Testis (tissue), 3 donors: Measurements from ENCODE around the gene DDX1. TPM values are rescaled to one million over a fixed set of nuclear protein-coding genes. Genes with fewer than 3 reads are reported as not detected.

Source experiments
- DNase-seq: peaks from one replicate; pipeline ENCODE4 v3.0.0-alpha.2; 2019
- H3K27ac ChIP-seq, 2 donors: fragments of 200-600 bp; sonication (generic); one replicate each; pipeline ENCODE4 v1.5.1; 2019
- H3K27me3 ChIP-seq: fragments of 200-600 bp; sonication (generic); one replicate; pipeline ENCODE4 v1.5.1; 2019
- H3K36me3 ChIP-seq: fragments of 200-600 bp; sonication (generic); one replicate; pipeline ENCODE4 v1.5.1; 2017; ENCODE audit warnings: low read depth; ENCODE audit errors: missing control alignments
- H3K4me1 ChIP-seq: fragments of 200-600 bp; sonication (generic); one replicate; pipeline ENCODE4 v1.5.1; 2019
- H3K4me3 ChIP-seq, 2 donors: fragments of 200-600 bp; sonication (generic); one replicate each; pipeline ENCODE4 v1.5.1; 2017 to 2019
- H3K9me3 ChIP-seq: fragments of 200-600 bp; sonication (generic); one replicate; pipeline ENCODE4 v1.5.1; 2017
- POLR2A ChIP-seq: fragments of 450-650 bp; IDR thresholded peaks from one replicate; pipeline ENCODE4 v1.6.1; 2017; ENCODE audit warnings: antibody characterized with exemption, mild to moderate bottlenecking, moderate library complexity
- WGBS, 2 donors: methylation state at CpG; one replicate each; pipeline ENCODE4 v1.1.5; 2018; 5-methylcytosine and 5-hydroxymethylcytosine counted together
- intact Hi-C: fragments of 100-400 bp; cut with DNase I; formaldehyde crosslinking; loops from one replicate; pipeline ENCODE4 v1.15.1; 2023; ENCODE audit warnings: low total_unique reads
- polyA plus RNA-seq: library from polyadenylated mRNA; stranded (reverse); fragments of 350-450 nt; fragmentation: Illumina TruSeq; extraction: RNeasy Lipid Tissue Mini Kit (QIAGEN cat#74804); gene quantifications from one replicate; pipeline ENCODE4 v1.2.3, GENCODE V29; 2014; ENCODE audit warnings: low read depth, low replicate concordance; ENCODE audit not compliant: insufficient read depth
- total RNA-seq, 2 donors: library from RNA; depleted of rRNA; stranded (reverse); fragments of >200 nt; gene quantifications; one replicate each; pipeline ENCODE4 v1.2.3, GENCODE V29; 2016
- TF ChIP-seq, protein P1 (sequence below), 3 experiments: fragments of 450-650 bp in 2 of 3; fragments of 200-600 bp in 1 of 3; sonication (generic) in 1 of 3; IDR thresholded peaks; one replicate each; pipeline ENCODE4 v1.5.1; 2016 to 2019; ENCODE audit warnings: antibody characterized with exemption in 3 of 3, mild to moderate bottlenecking in 2 of 3, moderate library complexity in 1 of 3

The DDX1 gene
- total and polyA plus RNA-seq, 3 donors from 2014 or later, result 60.4 to 66.9 (median 65.0) TPM

DNA sequence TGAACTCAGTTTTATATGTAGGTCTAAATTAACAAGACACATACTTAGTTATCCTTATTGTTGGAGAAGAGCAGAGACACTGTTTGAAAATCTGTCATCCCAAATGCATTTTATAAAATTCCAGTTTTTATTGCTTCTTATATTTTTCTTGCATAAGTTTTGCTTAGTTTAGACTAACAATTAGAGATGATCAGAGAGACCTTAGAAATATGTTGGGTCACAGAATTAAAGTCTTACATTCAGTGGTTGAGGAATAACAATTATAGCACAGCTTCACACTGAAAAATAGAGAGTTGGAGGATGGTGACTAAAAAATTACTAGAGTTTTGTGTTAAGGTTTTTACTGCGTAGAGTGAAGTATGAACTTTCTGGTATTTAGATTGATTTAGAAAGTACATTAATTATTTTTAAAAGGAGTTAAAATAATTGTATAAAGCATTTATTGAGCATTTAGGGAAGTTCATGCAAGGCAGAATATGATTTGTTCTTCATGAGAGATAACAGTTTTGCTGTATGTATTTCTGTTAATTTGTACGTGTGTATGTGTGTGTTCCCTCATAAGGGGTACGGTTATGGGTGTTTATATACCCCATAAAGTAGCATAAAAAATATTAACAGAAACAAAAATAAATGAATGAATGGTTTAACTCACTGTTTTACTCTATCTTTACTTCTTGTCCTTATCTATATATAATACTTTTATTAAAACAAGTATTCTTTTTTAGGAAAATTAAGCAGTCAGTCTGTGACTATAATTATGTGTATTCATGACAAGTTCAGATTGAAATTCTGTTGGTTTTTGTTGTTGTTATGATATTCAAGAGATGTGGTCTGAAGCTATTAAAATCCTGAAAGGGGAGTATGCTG lies 31.2 kb downstream of the DDX1 start:
- intact Hi-C loops, result no loop called here
- peaks cover 4% of the 10 kb centered on the region for H3K36me3 ChIP-seq
- 96 to 98% methylated on average over 3 of the region's 3 CpGs for WGBS, 2 donors
- no peak for TF ChIP-seq POLR2A
- TF ChIP-seq, protein P1, sequence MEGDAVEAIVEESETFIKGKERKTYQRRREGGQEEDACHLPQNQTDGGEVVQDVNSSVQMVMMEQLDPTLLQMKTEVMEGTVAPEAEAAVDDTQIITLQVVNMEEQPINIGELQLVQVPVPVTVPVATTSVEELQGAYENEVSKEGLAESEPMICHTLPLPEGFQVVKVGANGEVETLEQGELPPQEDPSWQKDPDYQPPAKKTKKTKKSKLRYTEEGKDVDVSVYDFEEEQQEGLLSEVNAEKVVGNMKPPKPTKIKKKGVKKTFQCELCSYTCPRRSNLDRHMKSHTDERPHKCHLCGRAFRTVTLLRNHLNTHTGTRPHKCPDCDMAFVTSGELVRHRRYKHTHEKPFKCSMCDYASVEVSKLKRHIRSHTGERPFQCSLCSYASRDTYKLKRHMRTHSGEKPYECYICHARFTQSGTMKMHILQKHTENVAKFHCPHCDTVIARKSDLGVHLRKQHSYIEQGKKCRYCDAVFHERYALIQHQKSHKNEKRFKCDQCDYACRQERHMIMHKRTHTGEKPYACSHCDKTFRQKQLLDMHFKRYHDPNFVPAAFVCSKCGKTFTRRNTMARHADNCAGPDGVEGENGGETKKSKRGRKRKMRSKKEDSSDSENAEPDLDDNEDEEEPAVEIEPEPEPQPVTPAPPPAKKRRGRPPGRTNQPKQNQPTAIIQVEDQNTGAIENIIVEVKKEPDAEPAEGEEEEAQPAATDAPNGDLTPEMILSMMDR (IDR thresholded peaks at IDR 0.05), result no peak
- H3K27ac ChIP-seq, result no peak overlapping the region
- H3K4me3 ChIP-seq, result no peak overlapping the region
- H3K27me3 ChIP-seq, result no peaks in the 10 kb centered on the region
- no peak for DNase-seq
- no peaks in the 10 kb centered on the region for H3K9me3 ChIP-seq
- H3K4me1 ChIP-seq, result no peaks in the 10 kb centered on the region

DNA sequence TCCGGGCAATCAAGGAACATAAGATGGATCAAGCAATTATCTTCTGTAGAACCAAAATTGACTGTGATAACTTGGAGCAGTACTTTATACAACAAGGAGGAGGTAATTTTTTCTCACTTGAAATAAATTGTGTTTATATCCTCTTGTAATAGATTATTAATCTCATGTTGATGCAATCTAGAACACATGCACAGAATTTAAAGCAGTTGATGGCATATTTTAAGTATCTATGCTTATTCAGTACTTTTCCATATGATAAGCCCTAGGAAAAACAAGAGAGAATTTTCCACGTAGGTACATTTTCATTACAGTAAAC lies 31.8 kb downstream of the DDX1 start:
- no peaks in the 10 kb centered on the region for H3K27me3 ChIP-seq
- no peak overlapping the region for H3K27ac ChIP-seq
- H3K4me3 ChIP-seq, result no peak overlapping the region
- peaks cover 4% of the 10 kb centered on the region for H3K36me3 ChIP-seq
- TF ChIP-seq POLR2A, result no peak
- TF ChIP-seq, protein P1 (IDR thresholded peaks at IDR 0.05), result no peak
- intact Hi-C loops, result no loop called here
- no peaks in the 10 kb centered on the region for H3K4me1 ChIP-seq
- DNase-seq, result no peak
- H3K9me3 ChIP-seq, result no peaks in the 10 kb centered on the region
- 94% methylated on average over 2 of the region's 2 CpGs for WGBS, 2 donors

DNA sequence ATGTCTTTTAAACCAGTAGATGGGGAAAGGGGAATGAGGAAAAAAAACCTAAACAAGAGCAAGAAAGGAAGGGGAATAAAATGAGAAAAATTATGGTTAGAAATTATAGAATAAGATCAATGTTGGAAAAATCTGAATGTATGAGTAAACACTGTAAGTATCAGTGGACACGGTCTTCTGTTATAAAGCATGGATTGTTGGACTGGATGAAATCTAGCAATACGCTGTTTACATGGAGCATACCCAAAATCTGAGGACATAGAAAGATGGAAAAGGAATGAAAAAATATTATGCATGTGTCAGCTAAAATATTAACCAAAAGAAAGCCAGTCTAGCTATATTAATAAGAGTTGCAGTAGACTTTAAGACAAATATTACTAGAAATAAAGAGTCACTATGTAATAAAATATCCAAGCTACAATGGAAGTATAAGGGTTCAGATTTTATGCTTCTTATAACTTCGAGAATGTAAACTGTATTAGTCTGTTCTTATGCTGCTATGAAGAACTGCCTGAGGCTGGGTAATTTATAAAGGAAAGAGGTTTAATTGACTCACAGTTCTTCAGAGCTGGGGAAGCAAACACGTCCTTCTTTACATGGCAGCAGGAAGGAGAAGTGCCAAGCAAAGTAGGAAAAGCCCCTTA lies 32.4 kb downstream of the DDX1 start:
- intact Hi-C loops, result no loop called here
- TF ChIP-seq POLR2A, result no peak
- TF ChIP-seq, protein P1 (IDR thresholded peaks at IDR 0.05), result no peak
- Histone ChIP-seq H3K27ac (no peak overlapping the region), H3K27me3 (no peaks in the 10 kb centered on the region), H3K4me3 (no peak overlapping the region), H3K4me1 (no peaks in the 10 kb centered on the region), H3K9me3 (no peaks in the 10 kb centered on the region), H3K36me3 (peaks cover 4% of the 10 kb centered on the region)
- no peak for DNase-seq
- 72 to 81% methylated on average over 4 of the region's 4 CpGs for WGBS, 2 donors

DNA sequence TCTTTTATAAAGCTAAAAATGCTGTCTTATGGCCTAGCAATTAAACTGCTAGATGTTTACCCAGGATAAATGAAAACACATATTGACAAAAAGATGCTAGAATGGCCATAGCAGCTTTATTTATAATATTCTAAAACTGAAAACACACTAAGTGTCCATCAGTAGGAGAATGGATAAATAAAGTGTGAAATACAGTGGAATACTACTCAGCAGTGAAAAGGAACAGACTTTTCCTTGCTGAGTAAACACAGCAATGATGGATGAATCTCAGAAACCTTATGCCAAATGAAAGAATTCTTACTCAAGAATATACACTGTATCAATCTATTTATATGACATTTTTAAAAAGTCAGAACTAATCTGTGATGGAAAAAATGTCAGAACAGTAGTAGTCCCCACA lies 33.2 kb downstream of the DDX1 start:
- TF ChIP-seq POLR2A, result no peak
- TF ChIP-seq, protein P1 (IDR thresholded peaks at IDR 0.05), result no peak
- DNase-seq, result no peak
- H3K4me3 ChIP-seq, result no peak overlapping the region
- H3K9me3 ChIP-seq, result no peaks in the 10 kb centered on the region
- peaks cover 4% of the 10 kb centered on the region for H3K36me3 ChIP-seq
- H3K27ac ChIP-seq, result no peak overlapping the region
- no peaks in the 10 kb centered on the region for H3K27me3 ChIP-seq
- H3K4me1 ChIP-seq, result no peaks in the 10 kb centered on the region
- intact Hi-C loops, result no loop called here
